Esophagus muscularis mucosa (tissue), 4 donors: ENCODE measurements around the gene MYO1E. TPM values are rescaled to one million over a fixed set of nuclear protein-coding genes. Genes with fewer than 3 reads are reported as not detected.

Experiments
- DNase-seq: peaks from one replicate; pipeline ENCODE4 v3.0.0-alpha.2; 2017; ENCODE audit errors: extremely low spot score
- H3K27ac ChIP-seq, 4 donors: fragments of 200-600 bp; sonication (generic); replicated peaks in 1 of 4; 1 replicate in 3 of 4; 2 replicates in 1 of 4; pipeline ENCODE4 v1.5.1; 2016 to 2019; ENCODE audit warnings: mild to moderate bottlenecking in 1 of 4
- H3K27me3 ChIP-seq, 4 donors: fragments of 200-600 bp; sonication (generic); one replicate each; pipeline versions ENCODE4 v1.5.1 to v1.6.0; 2016 to 2019
- H3K36me3 ChIP-seq, 4 donors: fragments of 200-600 bp; sonication (generic); one replicate each; pipeline ENCODE4 v1.5.1; 2016 to 2019
- H3K4me1 ChIP-seq, 4 donors: fragments of 200-600 bp; sonication (generic); one replicate each; pipeline ENCODE4 v1.5.1; 2016 to 2019
- H3K4me3 ChIP-seq, 4 donors: fragments of 200-600 bp; sonication (generic); 1 replicate in 2 of 4; 2 replicates in 2 of 4; pipeline ENCODE4 v1.5.1; 2016 to 2019; ENCODE audit warnings: mild to moderate bottlenecking in 4 of 4, moderate library complexity in 1 of 4
- H3K9me3 ChIP-seq, 4 donors: fragments of 200-600 bp; sonication (generic); 1 replicate in 3 of 4; 2 replicates in 1 of 4; pipeline ENCODE4 v1.5.1; 2016 to 2019
- CTCF ChIP-seq, 3 experiments: fragments of 200-600 bp in 2 of 3; fragments of 450-650 bp in 1 of 3; sonication (generic) in 2 of 3; IDR thresholded peaks; one replicate each; pipeline ENCODE4 v1.5.1; 2017 to 2019; ENCODE audit warnings: antibody characterized with exemption in 3 of 3, mild to moderate bottlenecking in 2 of 3, moderate library complexity in 1 of 3
- EP300 ChIP-seq: sonication (generic); formaldehyde crosslinking; IDR thresholded peaks from one replicate; pipeline ENCODE4 v1.6.1; 2017; ENCODE audit warnings: antibody characterized with exemption
- POLR2A ChIP-seq: fragments of 450-650 bp; IDR thresholded peaks from one replicate; pipeline ENCODE4 v1.6.1; 2017; ENCODE audit warnings: antibody characterized with exemption, moderate library complexity, mild to moderate bottlenecking, low read depth
- POLR2AphosphoS5 ChIP-seq, 2 donors: sonication (generic); formaldehyde crosslinking; IDR thresholded peaks; one replicate each; pipeline ENCODE4 v1.6.1; 2017; ENCODE audit warnings: antibody characterized with exemption in 2 of 2
- WGBS: methylation state at CpG from one replicate; pipeline ENCODE4 v1.1.5; 2018; 5-methylcytosine and 5-hydroxymethylcytosine counted together
- intact Hi-C: fragments of 100-400 bp; cut with DNase I; formaldehyde crosslinking; loops from one replicate; pipeline ENCODE4 v1.15.1; 2023
- total RNA-seq, 4 donors: library from RNA; depleted of rRNA; stranded (reverse); fragments of >200 nt; gene quantifications; one replicate each; pipeline versions ENCODE4 v1.1.0 to v1.2.1, GENCODE V29; 2016

Gene MYO1E
- total RNA-seq, 4 donors from 2014 or later, result 32.7 to 39.9 (median 37.6) TPM

- no peaks in the 10 kb centered on the region for H3K9me3 ChIP-seq
- no peak overlapping the region for H3K27ac ChIP-seq
- peaks cover 0 to 4% (median 2%) of the 10 kb centered on the region in 4 donors for H3K4me1 ChIP-seq
- WGBS, result 88% methylated on average over 2 of the region's 2 CpGs
- DNase-seq, result no peak
- no peaks in the 10 kb centered on the region for H3K27me3 ChIP-seq
- no peak overlapping the region for H3K4me3 ChIP-seq
- TF ChIP-seq CTCF (IDR thresholded peaks at IDR 0.05) (no peak), POLR2A (no peak), EP300 (no peak), POLR2AphosphoS5 (IDR thresholded peaks at IDR 0.05) (no peak)
- H3K36me3 ChIP-seq, result peaks cover 0 to 5% (median 0%) of the 10 kb centered on the region in 4 donors
- intact Hi-C loops, result no loop called here
These were observed 130.0 kb downstream of the MYO1E start for GRCh38 chr15:59242649-59243048.

DNA sequence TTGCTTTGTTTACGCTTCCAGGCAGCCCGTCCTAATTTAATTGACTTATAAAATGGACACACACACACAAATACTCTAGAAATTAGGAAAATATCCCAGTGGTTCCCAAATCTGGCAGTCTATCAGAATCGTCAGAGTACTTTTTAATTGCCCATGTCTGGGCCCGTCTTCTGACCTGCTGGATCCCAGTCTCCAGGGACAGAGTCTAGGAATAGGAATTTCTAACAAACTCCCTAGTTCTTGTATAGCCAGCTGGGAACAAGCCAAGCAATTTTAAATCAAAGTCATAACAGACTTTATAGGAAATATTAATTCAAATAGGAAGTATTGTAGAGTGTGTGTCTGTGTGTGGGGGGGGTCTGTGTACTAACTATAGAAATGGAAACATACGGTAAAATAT lies 132.6 kb downstream of the MYO1E start:
- intact Hi-C loops, result no loop called here

DNA sequence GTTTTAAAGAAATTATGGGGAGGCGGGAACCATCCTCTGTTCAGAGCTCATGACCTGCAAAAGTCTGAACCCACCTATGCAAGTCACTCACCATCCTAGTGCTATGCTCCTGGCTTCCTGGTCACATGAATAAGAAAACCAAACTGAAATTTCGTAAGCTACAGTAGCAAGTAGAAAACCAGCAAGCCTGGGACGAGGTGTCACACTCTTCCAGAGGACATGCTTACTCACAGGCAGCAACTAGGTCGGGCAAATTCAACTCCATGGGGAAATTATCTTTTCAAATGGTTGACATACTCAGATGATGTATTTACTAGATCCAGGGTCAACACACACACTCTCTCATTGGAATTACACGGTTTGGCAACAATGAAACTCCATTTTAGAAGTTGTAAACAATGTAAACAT lies 134.7 kb downstream of the MYO1E start:
- Histone ChIP-seq H3K27me3 (no peaks in the 10 kb centered on the region), H3K36me3 (no peaks in the 10 kb centered on the region), H3K4me3 (no peak overlapping the region), H3K27ac (no peak overlapping the region), H3K4me1 (peaks cover 0 to 10% (median under 1%) of the 10 kb centered on the region in 4 donors), H3K9me3 (no peaks in the 10 kb centered on the region)
- intact Hi-C loops, result no loop called here
- WGBS, result 90% methylated on average over 5 of the region's 5 CpGs
- TF ChIP-seq POLR2AphosphoS5 (IDR thresholded peaks at IDR 0.05), result no peak
- no peak for TF ChIP-seq EP300
- no peak for TF ChIP-seq CTCF (IDR thresholded peaks at IDR 0.05)
- TF ChIP-seq POLR2A, result no peak
- no peak for DNase-seq

More for the DNA sequence above, 132.6 kb downstream of the MYO1E start:
- DNase-seq, result no peak
- TF ChIP-seq CTCF (IDR thresholded peaks at IDR 0.05), result no peak
- TF ChIP-seq EP300, result no peak
- TF ChIP-seq POLR2AphosphoS5 (IDR thresholded peaks at IDR 0.05), result no peak
- no peak for TF ChIP-seq POLR2A
- no peak overlapping the region for H3K4me3 ChIP-seq
- peaks cover 0 to 5% (median 0%) of the 10 kb centered on the region in 4 donors for H3K36me3 ChIP-seq
- no peak overlapping the region for H3K27ac ChIP-seq
- 77% methylated on average over 5 of the region's 5 CpGs for WGBS
- H3K9me3 ChIP-seq, result no peaks in the 10 kb centered on the region
- H3K4me1 ChIP-seq, result peaks cover 0 to 10% (median 0%) of the 10 kb centered on the region in 4 donors
- no peaks in the 10 kb centered on the region for H3K27me3 ChIP-seq

- no peak overlapping the region for H3K4me3 ChIP-seq
- intact Hi-C loops, result no loop called here
- no peak overlapping the region for H3K27ac ChIP-seq
- WGBS, result 85% methylated on average over 8 of the region's 8 CpGs
- H3K9me3 ChIP-seq, result no peaks in the 10 kb centered on the region
- DNase-seq, result peak; percentile 3
- no peaks in the 10 kb centered on the region for H3K36me3 ChIP-seq
- peaks cover 0 to 14% (median 7%) of the 10 kb centered on the region in 4 donors for H3K4me1 ChIP-seq
- TF ChIP-seq POLR2AphosphoS5 (IDR thresholded peaks at IDR 0.05), result no peak
- no peak for TF ChIP-seq CTCF (IDR thresholded peaks at IDR 0.05)
- no peak for TF ChIP-seq POLR2A
- TF ChIP-seq EP300, result no peak
- no peaks in the 10 kb centered on the region for H3K27me3 ChIP-seq
These were observed 135.4 kb downstream of the MYO1E start for GRCh38 chr15:59237119-59237855.

- H3K4me3 ChIP-seq, result no peak overlapping the region
- WGBS, result 48% methylated on average over 1 of the region's 1 CpG
- no peak overlapping the region for H3K27ac ChIP-seq
- intact Hi-C loops, result no loop called here
- no peak for TF ChIP-seq CTCF (IDR thresholded peaks at IDR 0.05)
- no peak for TF ChIP-seq EP300
- no peak for TF ChIP-seq POLR2A
- H3K36me3 ChIP-seq, result peaks cover 0 to 6% (median under 1%) of the 10 kb centered on the region in 4 donors
- H3K4me1 ChIP-seq, result peaks cover 0 to 18% (median 10%) of the 10 kb centered on the region in 4 donors
- no peaks in the 10 kb centered on the region for H3K9me3 ChIP-seq
- DNase-seq, result peak; percentile 57
- H3K27me3 ChIP-seq, result no peaks in the 10 kb centered on the region
These were observed 136.3 kb downstream of the MYO1E start for GRCh38 chr15:59236394-59236793.
